ENCODE results near the gene SEL1L3. TPM values are rescaled to one million over a fixed set of nuclear protein-coding genes. Genes with fewer than 3 reads are reported as not detected.

SEL1L3 gene
- total and polyA plus RNA-seq, 7 donors = 3.5 to 65.6 (median 8.1) TPM

DNA sequence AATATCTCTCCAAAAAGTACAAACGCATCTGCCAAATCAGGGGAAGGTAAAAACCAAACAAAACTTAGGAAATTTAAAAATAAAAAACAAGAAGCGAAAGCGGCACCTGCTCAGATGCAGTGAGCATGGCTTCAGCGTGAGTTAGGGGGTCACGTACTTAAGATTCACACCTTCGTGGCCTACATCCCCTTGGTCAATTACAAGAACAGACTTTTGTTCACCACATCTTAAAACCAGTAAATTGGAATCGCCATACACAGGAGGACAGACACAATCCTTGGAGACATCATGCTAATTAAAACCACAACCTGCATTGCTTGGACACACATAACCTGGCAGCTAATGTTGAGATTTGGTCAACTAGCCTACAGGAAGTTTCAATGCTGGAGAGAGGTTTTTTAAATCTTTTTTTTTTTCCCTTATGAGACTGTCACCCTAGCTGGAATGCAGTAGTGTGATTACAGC lies 12.5 kb upstream of the SEL1L3 start:
- intact Hi-C loops (cut with DNase I) = no loop called here
- TF ChIP-seq, protein P1, sequence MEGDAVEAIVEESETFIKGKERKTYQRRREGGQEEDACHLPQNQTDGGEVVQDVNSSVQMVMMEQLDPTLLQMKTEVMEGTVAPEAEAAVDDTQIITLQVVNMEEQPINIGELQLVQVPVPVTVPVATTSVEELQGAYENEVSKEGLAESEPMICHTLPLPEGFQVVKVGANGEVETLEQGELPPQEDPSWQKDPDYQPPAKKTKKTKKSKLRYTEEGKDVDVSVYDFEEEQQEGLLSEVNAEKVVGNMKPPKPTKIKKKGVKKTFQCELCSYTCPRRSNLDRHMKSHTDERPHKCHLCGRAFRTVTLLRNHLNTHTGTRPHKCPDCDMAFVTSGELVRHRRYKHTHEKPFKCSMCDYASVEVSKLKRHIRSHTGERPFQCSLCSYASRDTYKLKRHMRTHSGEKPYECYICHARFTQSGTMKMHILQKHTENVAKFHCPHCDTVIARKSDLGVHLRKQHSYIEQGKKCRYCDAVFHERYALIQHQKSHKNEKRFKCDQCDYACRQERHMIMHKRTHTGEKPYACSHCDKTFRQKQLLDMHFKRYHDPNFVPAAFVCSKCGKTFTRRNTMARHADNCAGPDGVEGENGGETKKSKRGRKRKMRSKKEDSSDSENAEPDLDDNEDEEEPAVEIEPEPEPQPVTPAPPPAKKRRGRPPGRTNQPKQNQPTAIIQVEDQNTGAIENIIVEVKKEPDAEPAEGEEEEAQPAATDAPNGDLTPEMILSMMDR (IDR thresholded peaks at IDR 0.05) = no peak
- TF ChIP-seq POLR2A (IDR thresholded peaks at IDR 0.05) (no peak), EP300 (IDR thresholded peaks at IDR 0.05) (no peak), POLR2AphosphoS5 (IDR thresholded peaks at IDR 0.05) (no peak)
- DNase-seq = no peak
- Histone ChIP-seq H3K9me3 (no peaks in the 10 kb centered on the region), H3K27me3 (no peaks in the 10 kb centered on the region), H3K27ac (no peak overlapping the region), H3K36me3 (no peaks in the 10 kb centered on the region), H3K4me3 (no peak overlapping the region), H3K4me1 (no peaks in the 10 kb centered on the region)
- WGBS, 2 donors = 76 to 92% methylated on average over 7 of the region's 7 CpGs

- H3K36me3 ChIP-seq = no peaks in the 10 kb centered on the region
- DNase-seq = no peak
- no peaks in the 10 kb centered on the region for H3K9me3 ChIP-seq
- TF ChIP-seq, protein P1 (IDR thresholded peaks at IDR 0.05) = no peak
- TF ChIP-seq POLR2A (IDR thresholded peaks at IDR 0.05) (no peak), EP300 (IDR thresholded peaks at IDR 0.05) (no peak), POLR2AphosphoS5 (IDR thresholded peaks at IDR 0.05) (no peak)
- no peak overlapping the region for H3K27ac ChIP-seq
- intact Hi-C loops (cut with DNase I) = no loop called here
- no peak overlapping the region for H3K4me3 ChIP-seq
- H3K27me3 ChIP-seq = no peaks in the 10 kb centered on the region
- H3K4me1 ChIP-seq = no peaks in the 10 kb centered on the region
- 78 to 89% methylated on average over 3 of the region's 3 CpGs for WGBS, 2 donors
These were observed 11.9 kb upstream of the SEL1L3 start for GRCh38 chr4:25874655-25875054.

GRCh38 chr4:25873632-25874129 lies 10.9 kb upstream of the SEL1L3 start:
- no peak overlapping the region for H3K27ac ChIP-seq
- no peaks in the 10 kb centered on the region for H3K4me1 ChIP-seq
- TF ChIP-seq EP300 (IDR thresholded peaks at IDR 0.05) (no peak), POLR2AphosphoS5 (IDR thresholded peaks at IDR 0.05) (no peak), POLR2A (IDR thresholded peaks at IDR 0.05) (no peak)
- TF ChIP-seq, protein P1 (IDR thresholded peaks at IDR 0.05) = no peak
- no peaks in the 10 kb centered on the region for H3K36me3 ChIP-seq
- intact Hi-C loops (cut with DNase I) = no loop called here
- H3K9me3 ChIP-seq = no peaks in the 10 kb centered on the region
- DNase-seq = no peak
- H3K4me3 ChIP-seq = no peak overlapping the region
- WGBS, 2 donors = 91 to 92% methylated on average over 7 of the region's 7 CpGs
- H3K27me3 ChIP-seq = no peaks in the 10 kb centered on the region

DNA sequence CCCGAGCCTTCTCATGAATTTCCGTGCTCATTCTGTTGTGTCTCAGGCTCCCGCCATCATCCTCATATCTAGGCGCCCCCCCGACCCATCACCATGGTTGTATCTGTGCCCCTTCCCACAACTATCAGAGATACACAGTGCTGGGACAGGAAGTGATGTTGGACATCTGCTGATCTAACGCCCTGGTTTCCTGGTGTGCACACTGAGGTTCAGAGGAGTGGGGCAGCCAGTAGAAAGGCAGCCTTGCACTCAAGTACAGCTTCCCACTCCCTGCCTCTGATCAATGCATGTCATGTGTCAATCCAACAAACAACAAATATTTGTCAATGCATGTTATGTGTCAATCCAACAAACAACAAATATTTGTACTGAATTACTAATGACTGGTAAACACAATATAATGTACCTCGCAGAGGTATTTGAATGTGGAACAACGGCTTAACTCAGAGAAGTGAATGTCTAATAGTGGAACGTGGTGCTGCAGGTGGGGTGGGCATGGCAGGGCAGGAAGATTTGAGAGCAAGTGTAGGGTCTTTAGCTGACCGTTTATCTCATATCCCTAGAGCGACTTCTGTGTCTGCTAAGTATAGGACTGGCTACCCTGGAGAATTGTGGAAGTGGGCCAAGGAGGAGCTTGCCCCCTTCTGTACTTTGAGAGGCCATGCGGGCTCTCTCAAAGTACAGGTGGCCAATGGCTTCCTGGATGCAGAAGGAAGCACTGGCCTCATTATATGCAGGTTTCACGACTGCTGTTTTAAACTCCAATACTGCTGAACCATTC lies 10.3 kb upstream of the SEL1L3 start:
- WGBS, 2 donors = 87 to 89% methylated on average over 13 of the region's 13 CpGs
- Histone ChIP-seq H3K4me1 (no peaks in the 10 kb centered on the region), H3K36me3 (no peaks in the 10 kb centered on the region), H3K27ac (no peak overlapping the region), H3K9me3 (no peaks in the 10 kb centered on the region), H3K4me3 (no peak overlapping the region), H3K27me3 (no peaks in the 10 kb centered on the region)
- intact Hi-C loops (cut with DNase I) = no loop called here
- TF ChIP-seq EP300 (IDR thresholded peaks at IDR 0.05) = no peak
- no peak for TF ChIP-seq POLR2AphosphoS5 (IDR thresholded peaks at IDR 0.05)
- TF ChIP-seq, protein P1 (IDR thresholded peaks at IDR 0.05) = no peak
- TF ChIP-seq POLR2A (IDR thresholded peaks at IDR 0.05) = no peak
- no peak for DNase-seq

Measured in sigmoid colon (tissue), 7 donors.